Hepatocyte (in vitro differentiated cells): ENCODE data around the gene NAPEPLD. TPM values are rescaled to one million over a fixed set of nuclear protein-coding genes. Genes with fewer than 3 reads are reported as not detected.
A peak's percentile ranks its signal among the peaks of the same experiment; 100 is the strongest.

Experiments
- DNase-seq: peaks from one replicate; pipeline ENCODE4 v3.0.0-alpha.2; 2016; ENCODE audit warnings: low spot score
- H2AFZ ChIP-seq: fragments of 200-600 bp; sonication (generic); 2 replicates; pipeline ENCODE4 v1.6.0; 2016; ENCODE audit warnings: antibody characterized with exemption, mild to moderate bottlenecking
- H3K27ac ChIP-seq: fragments of 200-600 bp; sonication (generic); 2 replicates; pipeline ENCODE4 v1.5.1; 2016; ENCODE audit warnings: mild to moderate bottlenecking
- H3K27me3 ChIP-seq: fragments of 200-600 bp; sonication (generic); 2 replicates; pipeline ENCODE4 v1.6.1; 2016
- H3K36me3 ChIP-seq: fragments of 200-600 bp; sonication (generic); replicated peaks from 2 replicates; pipeline ENCODE4 v1.5.1; 2016; ENCODE audit warnings: low read depth; ENCODE audit not compliant: insufficient read depth
- H3K4me1 ChIP-seq: fragments of 200-600 bp; sonication (generic); 2 replicates; pipeline ENCODE4 v1.5.1; 2016; ENCODE audit warnings: mild to moderate bottlenecking, moderate library complexity; ENCODE audit not compliant: insufficient read depth
- H3K4me2 ChIP-seq: fragments of 200-600 bp; sonication (generic); 2 replicates; pipeline ENCODE4 v1.6.0; 2016
- H3K4me3 ChIP-seq: fragments of 200-600 bp; sonication (generic); 2 replicates; pipeline ENCODE4 v1.5.1; 2016; ENCODE audit warnings: mild to moderate bottlenecking
- H3K79me2 ChIP-seq: fragments of 200-600 bp; sonication (generic); 2 replicates; pipeline ENCODE4 v1.6.0; 2017; ENCODE audit warnings: mild to moderate bottlenecking
- H3K9me2 ChIP-seq: fragments of 200-600 bp; sonication (generic); replicated peaks from 2 replicates; pipeline ENCODE4 v1.6.0; 2017; ENCODE audit warnings: mild to moderate bottlenecking; ENCODE audit not compliant: insufficient read depth
- H3K9me3 ChIP-seq: fragments of 200-600 bp; sonication (generic); 2 replicates; pipeline ENCODE4 v1.5.1; 2016; ENCODE audit warnings: low read depth, mild to moderate bottlenecking
- H4K20me1 ChIP-seq: fragments of 200-600 bp; sonication (generic); 2 replicates; pipeline ENCODE4 v1.6.0; 2016; ENCODE audit warnings: mild to moderate bottlenecking; ENCODE audit not compliant: insufficient read depth, poor library complexity, severe bottlenecking
- EZH2 ChIP-seq: fragments of 200-600 bp; sonication (generic); IDR thresholded peaks from 2 replicates; pipeline ENCODE4 v1.6.1; 2016; ENCODE audit warnings: antibody characterized with exemption, mild to moderate bottlenecking, borderline replicate concordance
- EZH2phosphoT487 ChIP-seq: fragments of 200-600 bp; sonication (generic); IDR thresholded peaks from one replicate; pipeline ENCODE4 v1.6.1; 2018; ENCODE audit warnings: antibody characterized with exemption, mild to moderate bottlenecking, low read depth, moderate library complexity; ENCODE audit not compliant: unreplicated experiment, severe bottlenecking
- WGBS: methylation state at CpG from one replicate; pipeline ENCODE4 v1.1.6; 2016; ENCODE audit warnings: low lambda C conversion rate; ENCODE audit errors: missing lambda C conversion rate; 5-methylcytosine and 5-hydroxymethylcytosine counted together
- polyA plus RNA-seq: library from polyadenylated mRNA; unstranded; fragments of >200 nt; fragmentation: Nextera tagmentation; extraction: Ambion mirVana; gene quantifications from 2 replicates; pipeline ENCODE4 v1.2.1, GENCODE V29; 2016
- total RNA-seq: library from RNA; depleted of rRNA; stranded (reverse); fragments of >200 nt; gene quantifications from 2 replicates; pipeline ENCODE4 v1.2.3, GENCODE V29; 2014
- TF ChIP-seq, protein P1 (sequence below): fragments of 200-600 bp; sonication (generic); IDR thresholded peaks from 2 replicates; pipeline ENCODE4 v1.5.1; 2016; ENCODE audit warnings: antibody characterized with exemption, mild to moderate bottlenecking; ENCODE audit not compliant: poor library complexity

NAPEPLD gene
- total and polyA plus RNA-seq, 2 experiments from 2014 or later, result 11.0 to 12.0 TPM

DNA sequence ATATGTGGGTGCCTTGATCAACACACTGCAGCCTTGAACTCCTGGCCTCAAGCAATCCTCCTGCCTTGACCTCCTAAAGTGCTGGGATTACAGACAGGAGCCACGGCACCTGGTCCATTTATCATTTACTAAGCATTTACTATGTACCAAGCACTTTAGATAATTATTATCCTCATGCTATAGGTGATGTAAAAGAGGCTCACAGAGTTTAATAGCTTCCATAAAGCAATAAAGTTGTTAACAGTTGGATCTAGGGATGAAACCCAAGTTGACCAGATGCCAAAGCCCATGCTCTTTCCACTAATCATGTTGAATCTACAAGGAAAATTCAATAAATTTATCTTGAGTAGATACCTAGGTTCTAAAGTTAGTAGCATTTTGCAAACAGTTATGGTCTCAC, 5.0 kb downstream of the NAPEPLD start:
- Histone ChIP-seq H3K9me3 (no peaks in the 10 kb centered on the region), H3K79me2 (peaks cover 64% of the 10 kb centered on the region), H3K27me3 (no peaks in the 10 kb centered on the region), H2AFZ (no peak overlapping the region), H3K4me2 (no peak overlapping the region), H3K27ac (no peak overlapping the region), H3K9me2 (no peaks in the 10 kb centered on the region), H3K36me3 (no peaks in the 10 kb centered on the region), H3K4me1 (peaks cover 6% of the 10 kb centered on the region), H4K20me1 (no peaks in the 10 kb centered on the region), H3K4me3 (no peak overlapping the region)
- no peak for DNase-seq
- WGBS, result 30% methylated on average over 1 of the region's 1 CpG
- TF ChIP-seq EZH2phosphoT487 (peak; percentile 38), EZH2 (no peak)
- TF ChIP-seq, protein P1, sequence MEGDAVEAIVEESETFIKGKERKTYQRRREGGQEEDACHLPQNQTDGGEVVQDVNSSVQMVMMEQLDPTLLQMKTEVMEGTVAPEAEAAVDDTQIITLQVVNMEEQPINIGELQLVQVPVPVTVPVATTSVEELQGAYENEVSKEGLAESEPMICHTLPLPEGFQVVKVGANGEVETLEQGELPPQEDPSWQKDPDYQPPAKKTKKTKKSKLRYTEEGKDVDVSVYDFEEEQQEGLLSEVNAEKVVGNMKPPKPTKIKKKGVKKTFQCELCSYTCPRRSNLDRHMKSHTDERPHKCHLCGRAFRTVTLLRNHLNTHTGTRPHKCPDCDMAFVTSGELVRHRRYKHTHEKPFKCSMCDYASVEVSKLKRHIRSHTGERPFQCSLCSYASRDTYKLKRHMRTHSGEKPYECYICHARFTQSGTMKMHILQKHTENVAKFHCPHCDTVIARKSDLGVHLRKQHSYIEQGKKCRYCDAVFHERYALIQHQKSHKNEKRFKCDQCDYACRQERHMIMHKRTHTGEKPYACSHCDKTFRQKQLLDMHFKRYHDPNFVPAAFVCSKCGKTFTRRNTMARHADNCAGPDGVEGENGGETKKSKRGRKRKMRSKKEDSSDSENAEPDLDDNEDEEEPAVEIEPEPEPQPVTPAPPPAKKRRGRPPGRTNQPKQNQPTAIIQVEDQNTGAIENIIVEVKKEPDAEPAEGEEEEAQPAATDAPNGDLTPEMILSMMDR, result no peak

DNA sequence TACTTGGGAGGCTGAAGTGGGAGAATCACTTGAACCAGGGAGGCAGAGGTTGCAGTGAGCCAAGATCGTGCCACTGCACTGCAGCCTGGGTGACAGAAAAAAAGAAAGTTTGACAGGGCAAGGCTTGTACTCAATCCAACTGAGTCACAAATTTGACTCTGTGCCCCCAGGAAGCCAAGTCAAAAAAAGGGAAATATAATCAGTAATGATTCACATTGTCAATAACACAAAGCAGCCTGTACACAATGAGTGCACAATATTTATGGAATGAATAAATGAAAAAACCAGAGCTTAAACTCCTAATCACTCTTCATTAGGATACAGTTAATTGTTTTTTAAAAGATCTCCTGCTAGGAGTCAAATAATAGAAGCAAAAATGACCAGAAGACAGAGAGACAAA, 6.4 kb downstream of the NAPEPLD start:
- Histone ChIP-seq H4K20me1 (no peaks in the 10 kb centered on the region), H3K4me2 (no peak overlapping the region), H3K4me3 (no peak overlapping the region), H3K9me3 (no peaks in the 10 kb centered on the region), H3K27me3 (no peaks in the 10 kb centered on the region), H3K36me3 (no peaks in the 10 kb centered on the region), H2AFZ (no peak overlapping the region), H3K79me2 (peaks cover 55% of the 10 kb centered on the region), H3K27ac (no peak overlapping the region), H3K4me1 (peaks cover 6% of the 10 kb centered on the region), H3K9me2 (no peaks in the 10 kb centered on the region)
- TF ChIP-seq, protein P1, result no peak
- no peak for TF ChIP-seq EZH2
- no peak for TF ChIP-seq EZH2phosphoT487
- 88% methylated on average over 1 of the region's 1 CpG for WGBS
- DNase-seq, result no peak

DNA sequence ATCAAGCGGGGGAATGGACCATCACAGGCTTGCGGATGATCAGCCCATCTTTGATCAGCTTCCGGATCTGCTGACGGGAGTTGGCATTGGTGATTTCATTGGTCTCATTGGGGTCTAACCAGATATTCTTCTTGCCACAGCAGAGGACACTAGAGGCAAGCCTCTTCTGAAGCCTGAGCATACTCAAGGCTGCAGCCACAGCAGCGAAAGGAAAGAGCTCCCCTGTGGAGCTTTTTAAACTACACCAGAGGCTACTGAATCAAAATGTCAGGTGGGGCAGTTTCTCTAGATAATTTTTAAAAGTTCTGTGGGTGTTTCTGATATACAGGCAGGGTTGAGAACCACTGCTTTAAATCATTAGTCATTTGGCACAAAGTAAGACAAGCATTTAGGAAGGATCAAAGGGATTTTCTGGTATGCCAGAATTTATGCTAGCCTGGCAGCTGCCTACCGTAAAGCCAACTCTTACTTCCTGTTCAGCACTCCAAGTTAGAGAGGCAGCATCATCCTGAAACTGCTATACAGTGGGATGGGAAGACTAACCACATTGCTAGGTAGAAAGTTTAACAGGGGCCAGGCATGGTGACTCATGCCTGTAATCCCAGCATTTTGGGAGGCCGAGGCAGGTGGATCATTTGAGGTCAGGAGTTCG, 7.0 kb downstream of the NAPEPLD start:
- H3K4me2 ChIP-seq, result no peak overlapping the region

DNA sequence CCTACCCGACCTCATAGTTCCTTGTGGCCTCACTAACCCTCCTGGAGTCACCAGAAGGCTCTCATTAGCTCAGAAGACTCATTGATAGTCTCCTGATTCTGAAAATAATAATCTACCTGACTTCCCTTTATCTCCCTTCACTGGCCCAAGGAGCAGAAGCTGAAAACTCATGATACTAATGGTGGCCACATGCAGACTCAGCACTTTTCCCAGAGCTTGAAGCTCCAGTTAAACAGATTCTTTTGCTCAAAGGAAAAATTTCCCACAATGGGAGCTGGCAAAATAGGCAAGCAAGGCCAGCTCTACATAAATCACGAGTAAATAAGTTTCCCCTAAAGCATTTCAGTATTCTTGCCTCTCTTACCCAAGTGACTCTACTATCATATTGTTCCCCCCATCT, 8.2 kb downstream of the NAPEPLD start:
- Histone ChIP-seq H2AFZ (no peak overlapping the region), H3K36me3 (no peaks in the 10 kb centered on the region), H3K79me2 (peaks cover 46% of the 10 kb centered on the region), H3K4me3 (no peak overlapping the region), H3K9me3 (no peaks in the 10 kb centered on the region), H3K9me2 (no peaks in the 10 kb centered on the region), H4K20me1 (no peaks in the 10 kb centered on the region), H3K27me3 (no peaks in the 10 kb centered on the region), H3K4me2 (no peak overlapping the region), H3K27ac (no peak overlapping the region), H3K4me1 (no peaks in the 10 kb centered on the region)
- no peak for DNase-seq
- 89% methylated on average over 2 of the region's 2 CpGs for WGBS
- TF ChIP-seq, protein P1, result no peak
- no peak for TF ChIP-seq EZH2phosphoT487
- TF ChIP-seq EZH2, result no peak

More for the DNA sequence above, 7.0 kb downstream of the NAPEPLD start:
- Histone ChIP-seq H3K79me2 (peaks cover 53% of the 10 kb centered on the region), H3K27me3 (no peaks in the 10 kb centered on the region), H4K20me1 (no peaks in the 10 kb centered on the region), H3K4me1 (peaks cover 5% of the 10 kb centered on the region), H3K27ac (no peak overlapping the region), H3K9me3 (no peaks in the 10 kb centered on the region), H3K9me2 (no peaks in the 10 kb centered on the region), H3K36me3 (no peaks in the 10 kb centered on the region), H3K4me3 (no peak overlapping the region), H2AFZ (no peak overlapping the region)
- 94% methylated on average over 8 of the region's 8 CpGs for WGBS
- DNase-seq, result no peak
- TF ChIP-seq EZH2phosphoT487, result no peak
